DND-41 (cell line): ENCODE results near the gene AKAP13.

ENCODE experiments used
- ATAC-seq: fragments of 200-7000 bp; cut with Tn5 transposase; 3 replicates; pipeline ENCODE4 v1.9.1; 2021; ENCODE audit warnings: low read depth; ENCODE audit not compliant: insufficient read depth
- DNase-seq: peaks from one replicate; pipeline ENCODE4 v3.0.0-alpha.2; 2020
- H2AFZ ChIP-seq: 2 replicates; pipeline ENCODE4 v1.6.0; 2012; ENCODE audit warnings: low read depth, low read length
- H3K27ac ChIP-seq: 2 replicates; pipeline ENCODE4 v1.5.1; 2012; ENCODE audit warnings: low read length, inconsistent platforms
- H3K27me3 ChIP-seq: fragments of 200-600 bp; sonication (generic); 2 replicates; pipeline ENCODE4 v1.6.0; 2012; ENCODE audit warnings: low read length, mild to moderate bottlenecking, inconsistent platforms; ENCODE audit not compliant: insufficient read depth, poor library complexity
- H3K36me3 ChIP-seq: 2 replicates; pipeline ENCODE4 v1.5.1; 2012; ENCODE audit warnings: low read length, inconsistent platforms; ENCODE audit not compliant: insufficient read depth
- H3K4me1 ChIP-seq: 2 replicates; pipeline ENCODE4 v1.5.1; 2012; ENCODE audit warnings: mild to moderate bottlenecking, low read length; ENCODE audit not compliant: insufficient read depth
- H3K4me2 ChIP-seq: 2 replicates; pipeline ENCODE4 v1.6.0; 2012; ENCODE audit warnings: mild to moderate bottlenecking, moderate library complexity, low read length, inconsistent platforms; ENCODE audit not compliant: insufficient read depth
- H3K4me3 ChIP-seq, 2 experiments: fragments of 200-600 bp in 1 of 2; shearing (Covaris generic) in 1 of 2; 2 replicates each; pipeline ENCODE4 v1.5.1; 2012 to 2016; ENCODE audit warnings: inconsistent platforms in 2 of 2, low read length in 2 of 2, mild to moderate bottlenecking in 2 of 2, low read depth in 1 of 2, moderate library complexity in 1 of 2
- H3K79me2 ChIP-seq: 2 replicates; pipeline ENCODE4 v1.6.0; 2012; ENCODE audit warnings: low read length, inconsistent platforms; ENCODE audit not compliant: insufficient read depth
- H3K9ac ChIP-seq: 2 replicates; pipeline ENCODE4 v1.6.0; 2012; ENCODE audit warnings: low read depth, mild to moderate bottlenecking, inconsistent platforms, low read length, moderate library complexity
- H3K9me3 ChIP-seq: 2 replicates; pipeline ENCODE4 v1.5.1; 2012; ENCODE audit warnings: low read length, moderate library complexity, mild to moderate bottlenecking, inconsistent platforms; ENCODE audit not compliant: insufficient read depth, severe bottlenecking
- H4K20me1 ChIP-seq: 2 replicates; pipeline ENCODE4 v1.6.0; 2012; ENCODE audit warnings: low read length; ENCODE audit not compliant: insufficient read depth
- EZH2 ChIP-seq: IDR thresholded peaks from 3 replicates; pipeline ENCODE4 v1.6.1; 2012; ENCODE audit warnings: borderline replicate concordance, low read depth, mild to moderate bottlenecking, moderate library complexity, low read length, inconsistent platforms; ENCODE audit not compliant: severe bottlenecking
- TF ChIP-seq, protein P1 (sequence below): IDR thresholded peaks from 2 replicates; pipeline ENCODE4 v1.5.1; 2012; ENCODE audit warnings: borderline replicate concordance, low read length, moderate library complexity, mild to moderate bottlenecking; ENCODE audit not compliant: poor library complexity, severe bottlenecking; ENCODE audit errors: extremely low read depth

Gene AKAP13

DNA sequence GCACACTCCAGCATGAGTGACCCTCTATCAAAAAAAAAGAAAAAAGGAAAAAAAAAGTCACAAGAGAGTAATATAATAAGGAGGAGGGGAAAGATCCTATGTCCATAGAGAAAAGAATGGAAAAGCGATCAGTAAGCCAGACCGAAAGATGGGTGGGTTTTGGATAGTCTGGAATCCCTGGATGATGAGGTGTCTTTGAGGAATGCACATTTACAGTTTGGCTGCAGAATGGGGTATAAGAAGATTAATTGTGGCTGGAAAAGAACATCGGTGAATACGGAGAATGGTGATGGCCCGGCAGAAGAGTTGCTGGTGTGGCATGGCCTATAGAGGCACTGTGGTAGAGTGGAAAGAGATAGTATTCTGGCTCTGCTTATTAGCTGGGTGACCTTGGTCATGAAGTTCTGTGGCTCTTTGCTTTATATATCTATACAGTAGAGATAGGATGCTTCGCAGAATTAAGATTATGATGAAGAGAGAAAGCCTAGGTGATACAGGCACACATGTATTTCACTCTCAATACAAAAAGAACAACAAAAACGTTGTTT is 187.9 kb downstream of the AKAP13 start:
- no peaks in the 10 kb centered on the region for H3K79me2 ChIP-seq
- H2AFZ ChIP-seq: no peak overlapping the region
- no peaks in the 10 kb centered on the region for H3K27me3 ChIP-seq
- no peaks in the 10 kb centered on the region for H3K4me1 ChIP-seq
- H3K4me3 ChIP-seq: no peak overlapping the region
- no peaks in the 10 kb centered on the region for H4K20me1 ChIP-seq
- no peak overlapping the region for H3K9ac ChIP-seq
- TF ChIP-seq, protein P1, sequence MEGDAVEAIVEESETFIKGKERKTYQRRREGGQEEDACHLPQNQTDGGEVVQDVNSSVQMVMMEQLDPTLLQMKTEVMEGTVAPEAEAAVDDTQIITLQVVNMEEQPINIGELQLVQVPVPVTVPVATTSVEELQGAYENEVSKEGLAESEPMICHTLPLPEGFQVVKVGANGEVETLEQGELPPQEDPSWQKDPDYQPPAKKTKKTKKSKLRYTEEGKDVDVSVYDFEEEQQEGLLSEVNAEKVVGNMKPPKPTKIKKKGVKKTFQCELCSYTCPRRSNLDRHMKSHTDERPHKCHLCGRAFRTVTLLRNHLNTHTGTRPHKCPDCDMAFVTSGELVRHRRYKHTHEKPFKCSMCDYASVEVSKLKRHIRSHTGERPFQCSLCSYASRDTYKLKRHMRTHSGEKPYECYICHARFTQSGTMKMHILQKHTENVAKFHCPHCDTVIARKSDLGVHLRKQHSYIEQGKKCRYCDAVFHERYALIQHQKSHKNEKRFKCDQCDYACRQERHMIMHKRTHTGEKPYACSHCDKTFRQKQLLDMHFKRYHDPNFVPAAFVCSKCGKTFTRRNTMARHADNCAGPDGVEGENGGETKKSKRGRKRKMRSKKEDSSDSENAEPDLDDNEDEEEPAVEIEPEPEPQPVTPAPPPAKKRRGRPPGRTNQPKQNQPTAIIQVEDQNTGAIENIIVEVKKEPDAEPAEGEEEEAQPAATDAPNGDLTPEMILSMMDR: no peak
- no peak for TF ChIP-seq EZH2
- no peaks in the 10 kb centered on the region for H3K36me3 ChIP-seq
- no peaks in the 10 kb centered on the region for H3K9me3 ChIP-seq
- H3K4me2 ChIP-seq: no peak overlapping the region
- DNase-seq: no peak
- H3K27ac ChIP-seq: no peak overlapping the region
- ATAC-seq: no peak

DNA sequence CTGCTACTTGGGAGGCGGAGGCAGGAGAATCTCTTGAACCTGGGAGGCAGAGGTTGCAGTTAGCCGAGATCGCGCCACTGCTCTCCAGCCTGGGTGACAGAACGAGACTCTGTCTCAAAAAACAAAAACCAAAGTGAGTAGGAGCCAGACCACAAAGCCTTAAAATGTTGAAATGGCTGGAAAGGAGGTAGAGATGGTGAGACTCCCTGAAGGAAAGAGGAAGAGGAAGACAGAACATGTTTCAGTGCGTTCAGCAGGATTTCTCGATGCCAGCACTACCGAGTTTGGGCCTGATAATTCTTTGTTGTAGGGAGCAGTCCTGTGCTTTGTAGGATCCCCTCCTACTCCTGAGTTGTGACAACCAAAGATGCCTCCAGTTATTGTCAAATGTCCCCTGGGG is 189.9 kb downstream of the AKAP13 start:
- no peak for TF ChIP-seq EZH2
- TF ChIP-seq, protein P1: no peak
- no peaks in the 10 kb centered on the region for H3K36me3 ChIP-seq
- no peaks in the 10 kb centered on the region for H4K20me1 ChIP-seq

DNA sequence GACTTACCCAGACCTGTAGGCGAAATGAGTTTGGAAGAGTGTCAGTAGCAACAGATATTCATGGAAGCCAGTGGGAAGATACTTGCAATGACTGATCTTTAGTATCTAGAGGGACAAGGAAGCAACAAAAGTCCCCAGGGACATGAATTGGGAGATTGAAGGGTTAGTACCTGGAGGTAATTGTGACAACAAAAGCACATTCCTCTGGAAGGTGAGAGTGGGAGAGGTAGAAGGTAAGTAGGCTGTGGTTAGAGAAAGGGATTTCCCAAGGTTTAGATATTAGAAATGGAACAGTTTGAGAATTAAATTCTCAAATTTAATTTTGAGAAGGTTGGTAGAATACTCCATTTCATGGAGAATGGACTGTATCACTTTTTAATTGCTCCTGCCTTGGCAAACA is 191.4 kb downstream of the AKAP13 start:
- H3K27ac ChIP-seq: no peak overlapping the region
- H3K79me2 ChIP-seq: no peaks in the 10 kb centered on the region
- no peak overlapping the region for H3K4me2 ChIP-seq
- no peaks in the 10 kb centered on the region for H3K27me3 ChIP-seq
- no peaks in the 10 kb centered on the region for H4K20me1 ChIP-seq
- H3K4me3 ChIP-seq: no peak overlapping the region
- ATAC-seq: no peak
- no peak overlapping the region for H3K9ac ChIP-seq
- H3K36me3 ChIP-seq: no peaks in the 10 kb centered on the region
- H3K9me3 ChIP-seq: no peaks in the 10 kb centered on the region
- no peak for DNase-seq
- TF ChIP-seq EZH2: no peak
- TF ChIP-seq, protein P1: no peak
- no peak overlapping the region for H2AFZ ChIP-seq
- H3K4me1 ChIP-seq: no peaks in the 10 kb centered on the region

More for the DNA sequence above, 189.9 kb downstream of the AKAP13 start:
- ATAC-seq: no peak
- Histone ChIP-seq H3K9ac (no peak overlapping the region), H3K79me2 (no peaks in the 10 kb centered on the region), H3K9me3 (no peaks in the 10 kb centered on the region), H3K4me2 (no peak overlapping the region), H3K4me1 (no peaks in the 10 kb centered on the region), H3K27me3 (no peaks in the 10 kb centered on the region), H2AFZ (no peak overlapping the region), H3K4me3 (no peak overlapping the region), H3K27ac (no peak overlapping the region)
- no peak for DNase-seq

DNA sequence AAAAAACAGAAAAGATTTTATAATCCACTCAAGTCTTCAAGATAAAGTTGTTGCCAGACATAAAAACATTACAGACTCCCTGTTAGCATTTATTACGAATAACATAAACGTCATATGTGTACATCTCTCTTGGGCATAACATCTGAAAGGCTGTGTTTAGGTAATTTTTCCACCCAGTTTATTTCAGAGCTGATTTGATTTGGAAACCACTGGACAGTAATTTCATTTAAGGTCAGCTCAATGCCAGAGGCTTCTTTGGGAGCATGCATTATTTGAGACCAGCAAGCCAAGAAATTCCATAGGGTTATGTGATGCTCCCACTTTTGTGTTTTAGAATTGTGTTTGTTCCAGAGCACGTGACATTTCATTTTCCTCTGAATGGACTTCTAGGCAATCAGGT is 196.0 kb downstream of the AKAP13 start:
- TF ChIP-seq, protein P1: no peak
- TF ChIP-seq EZH2: no peak
- H3K4me2 ChIP-seq: no peak overlapping the region
- peaks cover 12% of the 10 kb centered on the region for H3K4me1 ChIP-seq
- peaks cover 30% of the 10 kb centered on the region for H3K36me3 ChIP-seq
- H4K20me1 ChIP-seq: no peaks in the 10 kb centered on the region
- DNase-seq (no peak), ATAC-seq (no peak)
- H3K27ac ChIP-seq: no peak overlapping the region
- no peaks in the 10 kb centered on the region for H3K9me3 ChIP-seq
- H3K4me3 ChIP-seq: no peak overlapping the region
- no peak overlapping the region for H2AFZ ChIP-seq
- H3K9ac ChIP-seq: no peak overlapping the region
- H3K79me2 ChIP-seq: no peaks in the 10 kb centered on the region
- H3K27me3 ChIP-seq: no peaks in the 10 kb centered on the region
